GM21515 (cell line): ENCODE results near the gene RIC8B.
A peak's percentile ranks its signal among the peaks of the same experiment; 100 is the strongest.
"Not testable (repeated sequence)": the region's sequence is repeated elsewhere in the genome, so short reads cannot be mapped to it uniquely, and the experiment has no call there.

Experiments used
- ATAC-seq: cut with Tn5 transposase; IDR thresholded peaks from one replicate; pipeline ENCODE4 v1.9.1; 2021; ENCODE audit not compliant: unreplicated experiment

The RIC8B gene

GRCh38 chr12:106774005-106774807 lies at the start of gene RIC8B:
Gene RIC8B, plus strand, starts transcription at chr12:106774682. Its CDS starts 64 bp downstream, at chr12:106774746.
- peak; percentile 89 for ATAC-seq

- no peak for ATAC-seq
Observed at GRCh38 chr12:106724934-106725333, 49.5 kb upstream of the RIC8B start.

- ATAC-seq: not testable (repeated sequence)
Observed at GRCh38 chr12:106726603-106727202, 47.8 kb upstream of the RIC8B start.

- ATAC-seq: no peak
Observed at GRCh38 chr12:106729611-106730010, 44.9 kb upstream of the RIC8B start.

GRCh38 chr12:106732890-106733289 lies 41.6 kb upstream of the RIC8B start:
- ATAC-seq: no peak

GRCh38 chr12:106733660-106734059 lies 40.8 kb upstream of the RIC8B start:
- no peak for ATAC-seq

- ATAC-seq: no peak
Observed at GRCh38 chr12:106736051-106736957, 38.2 kb upstream of the RIC8B start.

- no peak for ATAC-seq
Observed at GRCh38 chr12:106739318-106739717, 35.2 kb upstream of the RIC8B start.

- ATAC-seq: no peak
Observed at GRCh38 chr12:106739815-106740530, 34.5 kb upstream of the RIC8B start.

GRCh38 chr12:106740818-106741217 lies 33.7 kb upstream of the RIC8B start:
- no peak for ATAC-seq

- ATAC-seq: no peak
Observed at GRCh38 chr12:106741247-106741646, 33.2 kb upstream of the RIC8B start.

GRCh38 chr12:106743270-106743988 lies 31.1 kb upstream of the RIC8B start:
- ATAC-seq: no peak

GRCh38 chr12:106744600-106744999 lies 29.9 kb upstream of the RIC8B start:
- ATAC-seq: no peak

GRCh38 chr12:106745181-106745745 lies 29.2 kb upstream of the RIC8B start:
- ATAC-seq: no peak

- ATAC-seq: no peak
Observed at GRCh38 chr12:106747973-106748436, 26.5 kb upstream of the RIC8B start.

- ATAC-seq: no peak
Observed at GRCh38 chr12:106750524-106750923, 24.0 kb upstream of the RIC8B start.

- peak; percentile 99 for ATAC-seq
Observed at GRCh38 chr12:106753526-106753925, 21.0 kb upstream of the RIC8B start.

GRCh38 chr12:106754331-106754730 lies 20.2 kb upstream of the RIC8B start:
- ATAC-seq: no peak

GRCh38 chr12:106757623-106758348 lies 16.7 kb upstream of the RIC8B start:
- no peak for ATAC-seq
